Fibroblast of pulmonary artery (primary cell): ENCODE measurements around the gene URB2.

Experiments used
- DNase-seq: peaks from one replicate; pipeline ENCODE4 v3.0.0-alpha.2; 2010; ENCODE audit warnings: low read depth
- H3K4me3 ChIP-seq: replicated peaks from 2 replicates; pipeline ENCODE4 v1.5.1; 2011; ENCODE audit warnings: low read depth, mild to moderate bottlenecking, control low read depth, low read length, moderate library complexity
- TF ChIP-seq, protein P1 (sequence below): IDR thresholded peaks from 2 replicates; pipeline ENCODE4 v1.5.1; 2011; ENCODE audit warnings: mild to moderate bottlenecking, control low read depth, low read length, inconsistent platforms; ENCODE audit errors: missing control alignments

The URB2 gene

DNA sequence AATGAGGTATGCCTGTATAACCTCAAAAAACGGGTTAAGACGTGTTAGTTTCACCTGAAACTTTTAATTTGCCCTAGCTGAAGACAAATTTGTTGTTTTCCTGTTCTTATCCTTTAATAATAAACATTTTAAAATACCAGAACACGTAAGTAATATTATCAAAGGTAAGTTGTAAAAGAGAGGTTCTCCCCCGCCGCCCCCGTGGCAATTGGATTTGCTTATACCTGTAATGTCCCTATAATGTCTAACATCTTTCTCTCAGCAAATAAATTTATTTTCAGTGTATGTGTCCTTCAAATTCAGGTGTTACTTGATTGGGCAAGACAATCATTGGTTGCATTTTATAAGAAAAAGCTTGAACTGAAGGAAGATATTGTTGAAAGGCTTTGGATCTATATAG is 5.9 kb downstream of the URB2 start:
- no peak for DNase-seq
- H3K4me3 ChIP-seq: no peak overlapping the region
- TF ChIP-seq, protein P1, sequence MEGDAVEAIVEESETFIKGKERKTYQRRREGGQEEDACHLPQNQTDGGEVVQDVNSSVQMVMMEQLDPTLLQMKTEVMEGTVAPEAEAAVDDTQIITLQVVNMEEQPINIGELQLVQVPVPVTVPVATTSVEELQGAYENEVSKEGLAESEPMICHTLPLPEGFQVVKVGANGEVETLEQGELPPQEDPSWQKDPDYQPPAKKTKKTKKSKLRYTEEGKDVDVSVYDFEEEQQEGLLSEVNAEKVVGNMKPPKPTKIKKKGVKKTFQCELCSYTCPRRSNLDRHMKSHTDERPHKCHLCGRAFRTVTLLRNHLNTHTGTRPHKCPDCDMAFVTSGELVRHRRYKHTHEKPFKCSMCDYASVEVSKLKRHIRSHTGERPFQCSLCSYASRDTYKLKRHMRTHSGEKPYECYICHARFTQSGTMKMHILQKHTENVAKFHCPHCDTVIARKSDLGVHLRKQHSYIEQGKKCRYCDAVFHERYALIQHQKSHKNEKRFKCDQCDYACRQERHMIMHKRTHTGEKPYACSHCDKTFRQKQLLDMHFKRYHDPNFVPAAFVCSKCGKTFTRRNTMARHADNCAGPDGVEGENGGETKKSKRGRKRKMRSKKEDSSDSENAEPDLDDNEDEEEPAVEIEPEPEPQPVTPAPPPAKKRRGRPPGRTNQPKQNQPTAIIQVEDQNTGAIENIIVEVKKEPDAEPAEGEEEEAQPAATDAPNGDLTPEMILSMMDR: no peak

DNA sequence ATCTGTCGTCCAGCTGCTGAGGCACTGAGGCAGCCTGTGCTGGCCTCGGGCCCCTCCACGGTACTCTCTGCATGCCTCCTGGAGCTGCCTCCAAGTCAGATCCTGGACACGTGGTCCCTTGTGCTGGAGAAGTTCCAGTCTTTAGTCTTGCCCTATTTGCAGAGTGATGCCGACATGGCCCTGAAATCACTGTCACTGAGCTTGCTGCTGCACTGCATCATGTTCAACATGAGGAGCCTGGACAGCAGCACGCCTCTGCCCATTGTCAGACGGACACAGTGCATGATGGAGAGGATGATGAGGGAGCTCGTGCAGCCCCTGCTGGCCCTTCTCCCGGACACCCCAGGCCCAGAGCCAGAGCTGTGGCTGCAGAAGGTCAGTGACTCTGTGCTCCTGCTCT is 10.0 kb downstream of the URB2 start:
- TF ChIP-seq, protein P1: no peak
- no peak for DNase-seq
- H3K4me3 ChIP-seq: no peak overlapping the region

DNA sequence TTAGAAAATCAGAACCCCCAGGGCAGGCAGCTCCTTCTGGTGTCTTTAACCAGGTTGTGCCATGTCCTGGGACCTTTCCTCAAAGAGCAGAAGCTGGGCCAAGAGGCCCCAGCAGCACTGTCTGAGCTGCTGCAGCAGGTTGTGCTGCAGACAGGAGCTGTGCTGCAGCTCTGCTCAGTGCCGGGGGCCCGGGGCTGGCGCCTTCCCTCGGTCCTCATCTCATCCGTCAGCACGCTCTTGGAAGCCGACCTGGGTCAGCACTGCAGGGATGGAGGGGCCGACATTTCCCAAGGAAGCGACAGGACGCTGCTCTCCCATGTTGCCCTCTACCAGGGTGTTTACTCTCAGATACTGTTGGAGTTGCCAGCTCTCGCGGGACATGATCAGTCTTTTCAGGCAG is 11.7 kb downstream of the URB2 start:
- no peak for DNase-seq
- no peak overlapping the region for H3K4me3 ChIP-seq
- TF ChIP-seq, protein P1: no peak

DNA sequence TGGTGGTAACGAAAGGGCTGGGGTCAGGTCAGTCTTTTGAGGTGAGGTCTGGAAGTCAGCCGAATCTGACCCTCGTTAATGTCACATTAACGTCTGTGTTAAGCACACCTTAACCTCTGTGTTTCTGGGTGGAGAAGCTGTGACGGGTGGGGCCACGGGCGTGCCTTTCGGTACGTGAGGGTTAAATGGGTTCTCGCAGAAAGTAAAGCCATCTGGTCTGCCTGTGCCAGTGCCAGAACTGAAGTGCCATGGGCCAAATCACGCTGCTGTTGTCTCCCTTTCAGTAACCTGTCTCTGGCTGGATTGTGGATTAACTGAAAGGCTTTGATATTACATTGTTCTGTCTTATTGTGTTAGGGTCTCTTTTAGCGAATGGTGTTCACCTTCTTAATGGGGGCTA is 14.4 kb downstream of the URB2 start:
- no peak overlapping the region for H3K4me3 ChIP-seq
- no peak for DNase-seq
- TF ChIP-seq, protein P1: no peak

DNA sequence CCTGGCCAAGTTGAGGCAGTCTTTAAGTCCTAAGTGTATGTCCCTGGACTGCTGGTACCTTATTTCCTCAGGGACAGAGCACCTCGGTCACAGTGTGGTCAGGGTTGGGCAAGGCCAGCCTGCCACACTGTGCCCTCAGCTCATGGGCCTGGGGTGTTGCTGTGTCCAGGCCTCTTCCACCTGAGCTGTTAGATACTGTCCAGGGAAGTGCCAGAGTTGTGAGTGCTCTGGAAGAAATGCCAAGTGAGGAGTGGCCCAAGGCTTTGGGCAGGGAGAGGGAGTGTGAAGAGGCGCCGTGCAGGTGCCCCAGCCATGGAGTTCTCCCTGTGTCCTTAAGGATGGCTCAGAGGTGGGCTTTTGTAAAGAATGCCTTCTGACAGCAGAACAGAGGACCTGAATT is 15.3 kb downstream of the URB2 start:
- no peak for DNase-seq
- TF ChIP-seq, protein P1: no peak
- H3K4me3 ChIP-seq: no peak overlapping the region

DNA sequence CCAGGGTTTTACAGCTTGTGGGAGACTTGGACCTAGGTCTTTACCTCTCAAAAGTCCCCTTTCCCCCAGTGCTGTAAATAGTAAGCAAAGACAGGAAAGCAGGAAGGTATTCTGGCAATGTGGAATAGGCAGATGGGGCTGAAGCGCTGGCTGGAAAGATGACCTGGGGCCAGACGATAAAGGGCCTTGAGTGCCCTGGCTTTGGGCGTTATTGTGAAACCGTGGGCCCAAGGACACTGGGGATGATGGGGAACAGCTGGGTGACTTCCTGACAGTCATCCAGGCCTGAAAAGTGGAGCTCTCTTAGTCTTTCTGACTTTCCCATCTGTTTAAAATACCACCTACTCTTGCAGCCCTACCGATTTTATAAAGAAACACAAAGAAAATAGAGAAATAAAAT is 16.3 kb downstream of the URB2 start:
- TF ChIP-seq, protein P1: no peak
- no peak overlapping the region for H3K4me3 ChIP-seq
- DNase-seq: no peak

DNA sequence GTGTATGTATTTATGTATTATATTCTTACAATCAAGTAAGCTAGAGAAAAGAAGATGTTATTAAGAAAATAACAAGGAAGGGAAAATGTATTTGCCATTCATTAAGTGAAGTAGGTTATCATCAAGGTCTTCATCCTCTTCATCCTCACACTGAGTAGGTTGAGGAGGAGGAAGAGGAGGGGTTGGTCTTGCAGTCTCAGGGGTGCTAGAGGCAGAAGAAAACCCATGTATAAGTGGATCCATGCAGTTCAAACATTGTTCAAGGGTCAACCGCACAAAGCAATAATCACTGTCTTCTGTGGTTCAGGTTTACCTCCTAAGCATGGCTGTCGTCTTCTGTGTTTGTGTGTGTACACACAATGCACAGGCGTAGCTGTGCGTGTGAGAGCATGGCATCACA is 16.9 kb downstream of the URB2 start:
- TF ChIP-seq, protein P1: no peak
- DNase-seq: no peak
- H3K4me3 ChIP-seq: no peak overlapping the region
